22Rv1 (cell line): ENCODE measurements around the gene DUSP16.

Source experiments
- H3K27ac ChIP-seq: fragments of 450-650 bp; 2 replicates; pipeline ENCODE4 v1.5.1; 2017
- CTCF ChIP-seq: fragments of 450-650 bp; IDR thresholded peaks from 2 replicates; pipeline ENCODE4 v1.5.1; 2017; ENCODE audit warnings: mild to moderate bottlenecking
- ZFX ChIP-seq: fragments of 450-650 bp; IDR thresholded peaks from 2 replicates; pipeline ENCODE4 v1.6.1; 2017; ENCODE audit warnings: antibody characterized with exemption, borderline replicate concordance

Gene DUSP16

GRCh38 chr12:12561371-12562015 lies 1.2 kb downstream of the DUSP16 start:
- TF ChIP-seq CTCF (no peak), ZFX (no peak)
- peak overlapping the region; percentile 99 for H3K27ac ChIP-seq

- TF ChIP-seq CTCF = no peak; the same call in none of the 2 replicates
- TF ChIP-seq ZFX = no peak
- peak overlapping the region; percentile 99 for H3K27ac ChIP-seq
Measured at GRCh38 chr12:12560587-12561370, 1.9 kb downstream of the DUSP16 start.

- TF ChIP-seq CTCF (no peak), ZFX (no peak)
- peak overlapping the region; percentile 99 for H3K27ac ChIP-seq
Measured at GRCh38 chr12:12559719-12560296, 2.9 kb downstream of the DUSP16 start.

- no peak for TF ChIP-seq CTCF
- no peak for TF ChIP-seq ZFX
- H3K27ac ChIP-seq = peak overlapping the region; percentile 99; the same call in 1 of the 2 replicates
Measured at GRCh38 chr12:12558291-12558690, 4.4 kb downstream of the DUSP16 start.

GRCh38 chr12:12557733-12558132 lies 4.9 kb downstream of the DUSP16 start:
- no peak overlapping the region for H3K27ac ChIP-seq
- TF ChIP-seq CTCF = no peak
- no peak for TF ChIP-seq ZFX

- TF ChIP-seq ZFX = no peak
- TF ChIP-seq CTCF = no peak
- H3K27ac ChIP-seq = no peak overlapping the region
Measured at GRCh38 chr12:12555656-12556055, 7.0 kb downstream of the DUSP16 start.

- no peak for TF ChIP-seq ZFX
- TF ChIP-seq CTCF = no peak
- H3K27ac ChIP-seq = no peak overlapping the region
Measured at GRCh38 chr12:12553208-12553785, 9.4 kb downstream of the DUSP16 start.
